SK-N-SH treated with all-trans-retinoic acid at 6 μM for 48 hours (cell line): ENCODE results near the gene ELF1.

Experiments
- ATAC-seq: fragments of 200-7000 bp; cut with Tn5 transposase; 3 replicates; pipeline ENCODE4 v1.9.1; 2020; ENCODE audit warnings: mild to moderate bottlenecking, moderate library complexity
- ARNTL ChIP-seq: fragments of 450-650 bp; formaldehyde crosslinking; IDR thresholded peaks from 2 replicates; pipeline ENCODE4 v1.5.0; 2020; ENCODE audit warnings: low read depth, mild to moderate bottlenecking, moderate library complexity, borderline replicate concordance
- CSDC2 ChIP-seq: fragments of 250-450 bp; sonication (Bioruptor Pico); IDR thresholded peaks from 2 replicates; pipeline ENCODE4 v1.5.0; 2020; ENCODE audit warnings: mild to moderate bottlenecking, moderate library complexity
- CSRNP3 ChIP-seq: fragments of 250-450 bp; sonication (Bioruptor Pico); IDR thresholded peaks from 2 replicates; pipeline ENCODE4 v1.5.1; 2021; ENCODE audit warnings: mild to moderate bottlenecking, moderate library complexity
- GLIS3 ChIP-seq: fragments of 250-450 bp; sonication (Bioruptor Pico); IDR thresholded peaks from 2 replicates; pipeline ENCODE4 v1.5.0; 2020; ENCODE audit warnings: mild to moderate bottlenecking, moderate library complexity
- ISL1 ChIP-seq: fragments of 250-450 bp; sonication (Bioruptor Pico); IDR thresholded peaks from 2 replicates; pipeline ENCODE4 v2.1.2; 2022; ENCODE audit warnings: mild to moderate bottlenecking, moderate library complexity
- OSR1 ChIP-seq: fragments of 250-450 bp; sonication (Bioruptor Pico); IDR thresholded peaks from 2 replicates; pipeline ENCODE4 v1.8.0; 2022; ENCODE audit warnings: moderate library complexity, mild to moderate bottlenecking, inconsistent platforms
- PATZ1 ChIP-seq: fragments of 250-450 bp; sonication (Bioruptor Pico); IDR thresholded peaks from 2 replicates; pipeline ENCODE4 v1.8.0; 2020; ENCODE audit warnings: mild to moderate bottlenecking, moderate library complexity, borderline replicate concordance
- POU6F1 ChIP-seq: fragments of 250-450 bp; sonication (Bioruptor Pico); IDR thresholded peaks from 2 replicates; pipeline ENCODE4 v1.8.0; 2021; ENCODE audit warnings: low read depth, mild to moderate bottlenecking, moderate library complexity, borderline replicate concordance
- PPARA ChIP-seq: fragments of 250-450 bp; sonication (Bioruptor Pico); IDR thresholded peaks from 2 replicates; pipeline ENCODE4 v1.5.0; 2020; ENCODE audit warnings: mild to moderate bottlenecking, borderline replicate concordance
- RARB ChIP-seq: fragments of 250-450 bp; sonication (Bioruptor Pico); IDR thresholded peaks from 2 replicates; pipeline ENCODE4 v1.8.0; 2021; ENCODE audit warnings: mild to moderate bottlenecking, moderate library complexity
- SNAI2 ChIP-seq: fragments of 250-450 bp; sonication (Bioruptor Pico); IDR thresholded peaks from 2 replicates; pipeline ENCODE4 v1.5.0; 2020; ENCODE audit warnings: mild to moderate bottlenecking, moderate library complexity
- TCF4 ChIP-seq: fragments of 250-450 bp; sonication (Bioruptor Pico); IDR thresholded peaks from 2 replicates; pipeline ENCODE4 v1.8.0; 2021; ENCODE audit warnings: mild to moderate bottlenecking, moderate library complexity, borderline replicate concordance
- TOX ChIP-seq: fragments of 250-450 bp; sonication (Bioruptor Pico); IDR thresholded peaks from 2 replicates; pipeline ENCODE4 v1.8.0; 2021; ENCODE audit warnings: mild to moderate bottlenecking, moderate library complexity, borderline replicate concordance
- ZC3H10 ChIP-seq: fragments of 250-450 bp; sonication (Bioruptor Pico); IDR thresholded peaks from 2 replicates; pipeline ENCODE4 v1.5.1; 2021; ENCODE audit warnings: mild to moderate bottlenecking, moderate library complexity
- ZFP3 ChIP-seq: fragments of 250-450 bp; sonication (Bioruptor Pico); IDR thresholded peaks from 2 replicates; pipeline ENCODE4 v1.5.0; 2020; ENCODE audit warnings: mild to moderate bottlenecking, moderate library complexity
- ZFP30 ChIP-seq: fragments of 450-650 bp; formaldehyde crosslinking; IDR thresholded peaks from 2 replicates; pipeline ENCODE4 v1.5.0; 2022; ENCODE audit warnings: mild to moderate bottlenecking, moderate library complexity
- ZNF70 ChIP-seq: fragments of 450-650 bp; formaldehyde crosslinking; IDR thresholded peaks from 2 replicates; pipeline ENCODE4 v1.5.0; 2020; ENCODE audit warnings: mild to moderate bottlenecking, moderate library complexity
- TF ChIP-seq, protein P1 (sequence below): fragments of 250-450 bp; sonication (Bioruptor Pico); IDR thresholded peaks from 2 replicates; pipeline ENCODE4 v1.5.1; 2020; ENCODE audit warnings: low read depth, mild to moderate bottlenecking, moderate library complexity
- TF ChIP-seq, protein P2 (sequence below): fragments of 250-450 bp; sonication (Bioruptor Pico); IDR thresholded peaks from 2 replicates; pipeline ENCODE4 v1.5.0; 2020; ENCODE audit warnings: mild to moderate bottlenecking, moderate library complexity

Gene ELF1

GRCh38 chr13:40985381-40986100, 33.6 kb downstream of the ELF1 start (continued):
- TF ChIP-seq, protein P1, sequence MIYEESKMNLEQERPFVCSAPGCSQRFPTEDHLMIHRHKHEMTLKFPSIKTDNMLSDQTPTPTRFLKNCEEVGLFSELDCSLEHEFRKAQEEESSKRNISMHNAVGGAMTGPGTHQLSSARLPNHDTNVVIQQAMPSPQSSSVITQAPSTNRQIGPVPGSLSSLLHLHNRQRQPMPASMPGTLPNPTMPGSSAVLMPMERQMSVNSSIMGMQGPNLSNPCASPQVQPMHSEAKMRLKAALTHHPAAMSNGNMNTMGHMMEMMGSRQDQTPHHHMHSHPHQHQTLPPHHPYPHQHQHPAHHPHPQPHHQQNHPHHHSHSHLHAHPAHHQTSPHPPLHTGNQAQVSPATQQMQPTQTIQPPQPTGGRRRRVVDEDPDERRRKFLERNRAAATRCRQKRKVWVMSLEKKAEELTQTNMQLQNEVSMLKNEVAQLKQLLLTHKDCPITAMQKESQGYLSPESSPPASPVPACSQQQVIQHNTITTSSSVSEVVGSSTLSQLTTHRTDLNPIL (CRISPR knock-in tag) = no peak
- TF ChIP-seq ISL1 (CRISPR knock-in tag) (no peak), TOX (CRISPR knock-in tag) (no peak), ARNTL (CRISPR knock-in tag) (no peak), PPARA (CRISPR knock-in tag) (no peak), ZC3H10 (CRISPR knock-in tag) (no peak), RARB (CRISPR knock-in tag) (no peak), ZFP30 (CRISPR knock-in tag) (no peak)

DNA sequence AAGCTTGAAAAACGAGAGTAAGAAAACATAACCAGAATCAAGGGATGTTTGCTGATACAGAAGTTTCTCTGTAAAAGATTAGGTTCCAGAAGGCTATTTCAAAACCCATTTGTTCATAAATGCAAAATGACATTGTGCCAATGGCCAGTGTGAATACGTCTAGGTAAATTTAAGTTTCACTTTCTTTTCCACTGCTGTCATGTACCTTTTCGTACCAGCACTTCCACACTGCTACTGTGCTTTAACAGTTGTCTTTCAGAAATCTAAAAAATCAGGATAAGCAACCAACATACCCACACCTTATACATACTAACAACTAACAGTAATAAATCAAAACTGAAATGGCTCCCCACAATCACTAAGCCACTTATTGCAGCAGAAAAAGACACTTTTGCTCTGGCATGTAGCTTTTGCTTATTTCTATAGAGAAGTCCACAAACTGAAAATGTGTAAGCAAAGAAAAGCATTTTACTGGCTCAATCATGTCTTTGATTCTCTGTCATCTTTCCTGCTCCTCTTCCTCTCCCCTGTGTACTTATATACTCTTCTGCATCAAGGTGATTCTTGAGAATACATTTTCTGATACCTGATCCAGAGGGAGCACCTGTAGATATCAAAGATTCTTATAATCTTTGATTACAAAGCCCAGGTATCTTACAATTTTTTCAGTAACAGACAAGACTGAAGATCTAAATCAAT, 34.3 kb downstream of the ELF1 start:
- no peak for TF ChIP-seq ZFP3
- TF ChIP-seq ISL1 (CRISPR knock-in tag) = no peak
- no peak for TF ChIP-seq SNAI2
- TF ChIP-seq, protein P1 (CRISPR knock-in tag) = no peak
- no peak for TF ChIP-seq GLIS3
- TF ChIP-seq POU6F1 (CRISPR knock-in tag) = no peak
- TF ChIP-seq CSRNP3 (CRISPR knock-in tag) = no peak
- TF ChIP-seq, protein P2, sequence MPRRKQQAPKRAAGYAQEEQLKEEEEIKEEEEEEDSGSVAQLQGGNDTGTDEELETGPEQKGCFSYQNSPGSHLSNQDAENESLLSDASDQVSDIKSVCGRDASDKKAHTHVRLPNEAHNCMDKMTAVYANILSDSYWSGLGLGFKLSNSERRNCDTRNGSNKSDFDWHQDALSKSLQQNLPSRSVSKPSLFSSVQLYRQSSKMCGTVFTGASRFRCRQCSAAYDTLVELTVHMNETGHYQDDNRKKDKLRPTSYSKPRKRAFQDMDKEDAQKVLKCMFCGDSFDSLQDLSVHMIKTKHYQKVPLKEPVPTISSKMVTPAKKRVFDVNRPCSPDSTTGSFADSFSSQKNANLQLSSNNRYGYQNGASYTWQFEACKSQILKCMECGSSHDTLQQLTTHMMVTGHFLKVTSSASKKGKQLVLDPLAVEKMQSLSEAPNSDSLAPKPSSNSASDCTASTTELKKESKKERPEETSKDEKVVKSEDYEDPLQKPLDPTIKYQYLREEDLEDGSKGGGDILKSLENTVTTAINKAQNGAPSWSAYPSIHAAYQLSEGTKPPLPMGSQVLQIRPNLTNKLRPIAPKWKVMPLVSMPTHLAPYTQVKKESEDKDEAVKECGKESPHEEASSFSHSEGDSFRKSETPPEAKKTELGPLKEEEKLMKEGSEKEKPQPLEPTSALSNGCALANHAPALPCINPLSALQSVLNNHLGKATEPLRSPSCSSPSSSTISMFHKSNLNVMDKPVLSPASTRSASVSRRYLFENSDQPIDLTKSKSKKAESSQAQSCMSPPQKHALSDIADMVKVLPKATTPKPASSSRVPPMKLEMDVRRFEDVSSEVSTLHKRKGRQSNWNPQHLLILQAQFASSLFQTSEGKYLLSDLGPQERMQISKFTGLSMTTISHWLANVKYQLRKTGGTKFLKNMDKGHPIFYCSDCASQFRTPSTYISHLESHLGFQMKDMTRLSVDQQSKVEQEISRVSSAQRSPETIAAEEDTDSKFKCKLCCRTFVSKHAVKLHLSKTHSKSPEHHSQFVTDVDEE (CRISPR knock-in tag) = no peak
- TF ChIP-seq RARB (CRISPR knock-in tag) = no peak
- TF ChIP-seq TCF4 (CRISPR knock-in tag) = no peak
- no peak for TF ChIP-seq OSR1 (CRISPR knock-in tag)
- peak; percentile 33; the same call in 1 of the 3 replicates for ATAC-seq

DNA sequence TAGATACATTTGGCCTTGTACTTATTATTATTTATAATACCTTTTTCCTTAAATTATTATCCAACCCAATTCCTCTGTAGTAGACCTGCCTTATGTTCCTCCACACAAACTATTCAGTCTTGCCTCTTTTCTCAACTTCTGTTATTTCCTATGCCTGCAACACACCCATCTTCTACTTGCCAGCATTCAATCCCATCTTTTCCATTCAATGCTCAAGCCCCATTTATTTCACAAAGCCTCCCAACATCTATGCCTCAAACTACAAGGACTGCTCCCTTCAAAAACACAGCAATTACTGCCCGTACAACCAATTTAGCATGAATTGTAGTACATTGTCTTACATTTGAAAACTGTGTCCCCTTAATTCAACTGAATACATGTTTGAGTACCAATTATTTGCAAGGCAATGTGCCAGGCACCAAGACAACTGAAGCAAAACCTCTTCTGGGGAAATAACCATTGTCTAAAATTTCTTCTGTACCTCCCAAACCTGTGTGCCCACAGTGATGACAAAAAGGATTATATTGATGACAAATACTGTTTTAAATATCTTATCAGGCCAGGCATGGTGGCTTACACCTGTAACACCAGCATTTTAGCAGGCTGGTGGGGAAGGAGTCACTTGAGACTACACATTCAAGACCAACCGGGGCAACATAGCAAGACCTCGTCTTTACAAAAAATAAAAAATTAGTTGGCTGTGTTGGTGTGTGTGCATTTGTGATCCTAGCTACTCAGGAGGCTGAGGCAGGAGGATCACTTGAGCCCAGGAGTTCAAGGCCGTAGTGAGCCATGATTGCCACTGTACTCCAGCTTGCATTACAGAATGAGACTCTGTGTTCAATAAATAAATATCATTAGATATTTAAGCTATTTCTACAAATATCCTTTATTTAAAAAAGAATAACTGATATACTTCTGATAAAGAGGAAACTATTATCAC, 35.1 kb downstream of the ELF1 start:
- no peak for ATAC-seq
- TF ChIP-seq CSDC2 (CRISPR knock-in tag) = no peak
- TF ChIP-seq PATZ1 = no peak
- TF ChIP-seq CSRNP3 (CRISPR knock-in tag) = no peak
- no peak for TF ChIP-seq ZNF70 (CRISPR knock-in tag)
- no peak for TF ChIP-seq ISL1 (CRISPR knock-in tag)
- no peak for TF ChIP-seq RARB (CRISPR knock-in tag)
- no peak for TF ChIP-seq ZC3H10 (CRISPR knock-in tag)
